GM12878 (cell line): Measurements from ENCODE around the gene LTBP4. TPM values are rescaled to one million over a fixed set of nuclear protein-coding genes. Genes with fewer than 3 reads are reported as not detected.

Experiments used
- HCFC1 ChIP-seq: fragments of 150-350 bp; IDR thresholded peaks from 2 replicates; pipeline ENCODE4 v1.6.1; 2014; ENCODE audit warnings: low read length
- IKZF1 ChIP-seq: fragments of 450-650 bp; conservative IDR thresholded peaks from 2 replicates; pipeline ENCODE4 v1.6.1; 2017; ENCODE audit warnings: antibody characterized with exemption, mild to moderate bottlenecking
- MEF2A ChIP-seq: IDR thresholded peaks from 2 replicates; pipeline ENCODE4 v1.6.1; 2011; ENCODE audit warnings: low read depth, mild to moderate bottlenecking, low read length, moderate library complexity; ENCODE audit not compliant: insufficient read depth
- RAD51 ChIP-seq: fragments of 450-650 bp; IDR thresholded peaks from 2 replicates; pipeline ENCODE4 v1.6.1; 2016; ENCODE audit warnings: moderate library complexity, mild to moderate bottlenecking, inconsistent platforms
- SIX5 ChIP-seq: IDR thresholded peaks from 2 replicates; pipeline ENCODE4 v1.6.1; 2011; ENCODE audit warnings: mild to moderate bottlenecking, low read depth, low read length, moderate library complexity; ENCODE audit not compliant: severe bottlenecking
- SMAD1 ChIP-seq: fragments of 450-650 bp; IDR thresholded peaks from 2 replicates; pipeline ENCODE4 v1.6.1; 2018; ENCODE audit warnings: mild to moderate bottlenecking, low read depth; ENCODE audit not compliant: partially characterized antibody
- ZNF24 ChIP-seq: fragments of 450-650 bp; IDR thresholded peaks from 2 replicates; pipeline ENCODE4 v1.6.1; 2017; ENCODE audit warnings: antibody characterized with exemption, mild to moderate bottlenecking
- polyA plus RNA-seq, 11 experiments: library from polyadenylated mRNA; depleted of rRNA in 4 of 11; unstranded in 6 of 11; stranded (reverse) in 5 of 11; fragments of >200 nt; fragmentation: Nextera tagmentation in 4 of 11; fragmentation: Illumina TruSeq in 1 of 11; extraction: Ambion mirVana in 4 of 11; extraction: Trizol in 1 of 11; gene quantifications; 1 replicate in 1 of 11; 2 replicates in 10 of 11; pipeline versions ENCODE4 v1.2.1 to v1.2.3, GENCODE V29; 2011 to 2016; ENCODE audit warnings: inconsistent platforms in 2 of 11, missing spikeins in 2 of 11, low read depth in 1 of 11
- total RNA-seq, 4 experiments: library from RNA; depleted of rRNA in 3 of 4; stranded (reverse); fragments of >200 nt in 3 of 4; fragmentation: Illumina TruSeq in 1 of 4; extraction: Trizol in 1 of 4; gene quantifications; 2 replicates each; pipeline versions ENCODE4 v1.2.1 to v1.2.3, GENCODE V29; 2013 to 2021
- TF ChIP-seq, protein P1 (sequence below): fragments of 450-650 bp; IDR thresholded peaks from 2 replicates; pipeline ENCODE4 v1.6.1; 2018; ENCODE audit warnings: borderline replicate concordance, mild to moderate bottlenecking; ENCODE audit not compliant: partially characterized antibody
- TF ChIP-seq, protein P2 (sequence below): IDR thresholded peaks from 2 replicates; pipeline ENCODE4 v1.6.1; 2011; ENCODE audit warnings: mild to moderate bottlenecking, low read depth, low read length, moderate library complexity; ENCODE audit not compliant: insufficient replicate concordance
- TF ChIP-seq, protein P3 (sequence below): fragments of 150-350 bp; IDR thresholded peaks from 2 replicates; pipeline ENCODE4 v1.6.1; 2016; ENCODE audit warnings: low read depth, low read length

The LTBP4 gene
- total and polyA plus RNA-seq, 10 of the 15 experiments (the other 5 are each of a cell fraction or from before 2014, with no cell fraction given): 0.09 to 34.6 (median 8.5) TPM; not detected in 1

DNA sequence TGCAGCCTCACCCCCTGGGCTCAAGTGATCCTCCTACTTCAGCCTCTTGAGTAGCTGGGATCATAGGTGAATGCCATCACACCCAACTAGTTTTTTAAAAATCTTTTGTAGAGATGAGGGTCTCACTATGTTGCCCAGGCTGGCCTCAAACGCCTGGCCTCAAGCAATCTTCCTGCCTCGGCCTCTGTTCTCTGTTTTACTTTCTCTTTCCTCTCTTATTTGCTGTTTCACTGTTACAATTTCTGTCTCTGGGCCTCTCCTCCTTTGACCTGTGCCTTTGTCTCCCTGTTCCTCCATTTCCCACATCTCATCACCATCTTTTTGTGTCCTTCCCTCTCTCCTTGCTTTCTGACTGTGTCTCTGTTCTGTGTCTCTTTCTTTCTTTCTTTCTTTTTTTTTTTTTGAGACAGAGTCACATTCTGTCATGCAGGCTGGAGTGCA is 15.2 kb upstream of the LTBP4 start (continued):
- no peak for TF ChIP-seq SMAD1
- TF ChIP-seq, protein P1, sequence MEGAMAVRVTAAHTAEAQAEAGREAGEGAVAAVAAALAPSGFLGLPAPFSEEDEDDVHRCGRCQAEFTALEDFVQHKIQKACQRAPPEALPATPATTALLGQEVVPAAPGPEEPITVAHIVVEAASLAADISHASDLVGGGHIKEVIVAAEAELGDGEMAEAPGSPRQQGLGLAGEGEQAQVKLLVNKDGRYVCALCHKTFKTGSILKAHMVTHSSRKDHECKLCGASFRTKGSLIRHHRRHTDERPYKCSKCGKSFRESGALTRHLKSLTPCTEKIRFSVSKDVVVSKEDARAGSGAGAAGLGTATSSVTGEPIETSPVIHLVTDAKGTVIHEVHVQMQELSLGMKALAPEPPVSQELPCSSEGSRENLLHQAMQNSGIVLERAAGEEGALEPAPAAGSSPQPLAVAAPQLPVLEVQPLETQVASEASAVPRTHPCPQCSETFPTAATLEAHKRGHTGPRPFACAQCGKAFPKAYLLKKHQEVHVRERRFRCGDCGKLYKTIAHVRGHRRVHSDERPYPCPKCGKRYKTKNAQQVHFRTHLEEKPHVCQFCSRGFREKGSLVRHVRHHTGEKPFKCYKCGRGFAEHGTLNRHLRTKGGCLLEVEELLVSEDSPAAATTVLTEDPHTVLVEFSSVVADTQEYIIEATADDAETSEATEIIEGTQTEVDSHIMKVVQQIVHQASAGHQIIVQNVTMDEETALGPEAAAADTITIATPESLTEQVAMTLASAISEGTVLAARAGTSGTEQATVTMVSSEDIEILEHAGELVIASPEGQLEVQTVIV: no peak
- no peak for TF ChIP-seq IKZF1
- TF ChIP-seq RAD51: no peak
- TF ChIP-seq, protein P2, sequence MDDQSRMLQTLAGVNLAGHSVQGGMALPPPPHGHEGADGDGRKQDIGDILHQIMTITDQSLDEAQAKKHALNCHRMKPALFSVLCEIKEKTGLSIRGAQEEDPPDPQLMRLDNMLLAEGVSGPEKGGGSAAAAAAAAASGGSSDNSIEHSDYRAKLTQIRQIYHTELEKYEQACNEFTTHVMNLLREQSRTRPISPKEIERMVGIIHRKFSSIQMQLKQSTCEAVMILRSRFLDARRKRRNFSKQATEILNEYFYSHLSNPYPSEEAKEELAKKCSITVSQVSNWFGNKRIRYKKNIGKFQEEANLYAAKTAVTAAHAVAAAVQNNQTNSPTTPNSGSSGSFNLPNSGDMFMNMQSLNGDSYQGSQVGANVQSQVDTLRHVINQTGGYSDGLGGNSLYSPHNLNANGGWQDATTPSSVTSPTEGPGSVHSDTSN: no peak
- TF ChIP-seq ZNF24: no peak
- no peak for TF ChIP-seq SIX5
- TF ChIP-seq MEF2A: no peak
- TF ChIP-seq, protein P3, sequence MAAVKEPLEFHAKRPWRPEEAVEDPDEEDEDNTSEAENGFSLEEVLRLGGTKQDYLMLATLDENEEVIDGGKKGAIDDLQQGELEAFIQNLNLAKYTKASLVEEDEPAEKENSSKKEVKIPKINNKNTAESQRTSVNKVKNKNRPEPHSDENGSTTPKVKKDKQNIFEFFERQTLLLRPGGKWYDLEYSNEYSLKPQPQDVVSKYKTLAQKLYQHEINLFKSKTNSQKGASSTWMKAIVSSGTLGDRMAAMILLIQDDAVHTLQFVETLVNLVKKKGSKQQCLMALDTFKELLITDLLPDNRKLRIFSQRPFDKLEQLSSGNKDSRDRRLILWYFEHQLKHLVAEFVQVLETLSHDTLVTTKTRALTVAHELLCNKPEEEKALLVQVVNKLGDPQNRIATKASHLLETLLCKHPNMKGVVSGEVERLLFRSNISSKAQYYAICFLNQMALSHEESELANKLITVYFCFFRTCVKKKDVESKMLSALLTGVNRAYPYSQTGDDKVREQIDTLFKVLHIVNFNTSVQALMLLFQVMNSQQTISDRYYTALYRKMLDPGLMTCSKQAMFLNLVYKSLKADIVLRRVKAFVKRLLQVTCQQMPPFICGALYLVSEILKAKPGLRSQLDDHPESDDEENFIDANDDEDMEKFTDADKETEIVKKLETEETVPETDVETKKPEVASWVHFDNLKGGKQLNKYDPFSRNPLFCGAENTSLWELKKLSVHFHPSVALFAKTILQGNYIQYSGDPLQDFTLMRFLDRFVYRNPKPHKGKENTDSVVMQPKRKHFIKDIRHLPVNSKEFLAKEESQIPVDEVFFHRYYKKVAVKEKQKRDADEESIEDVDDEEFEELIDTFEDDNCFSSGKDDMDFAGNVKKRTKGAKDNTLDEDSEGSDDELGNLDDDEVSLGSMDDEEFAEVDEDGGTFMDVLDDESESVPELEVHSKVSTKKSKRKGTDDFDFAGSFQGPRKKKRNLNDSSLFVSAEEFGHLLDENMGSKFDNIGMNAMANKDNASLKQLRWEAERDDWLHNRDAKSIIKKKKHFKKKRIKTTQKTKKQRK: no peak
- TF ChIP-seq HCFC1: no peak
- TF ChIP-seq, all 136 proteins: peak for 0
